Measurements from ENCODE around the gene ZNF362.

The ZNF362 gene

DNA sequence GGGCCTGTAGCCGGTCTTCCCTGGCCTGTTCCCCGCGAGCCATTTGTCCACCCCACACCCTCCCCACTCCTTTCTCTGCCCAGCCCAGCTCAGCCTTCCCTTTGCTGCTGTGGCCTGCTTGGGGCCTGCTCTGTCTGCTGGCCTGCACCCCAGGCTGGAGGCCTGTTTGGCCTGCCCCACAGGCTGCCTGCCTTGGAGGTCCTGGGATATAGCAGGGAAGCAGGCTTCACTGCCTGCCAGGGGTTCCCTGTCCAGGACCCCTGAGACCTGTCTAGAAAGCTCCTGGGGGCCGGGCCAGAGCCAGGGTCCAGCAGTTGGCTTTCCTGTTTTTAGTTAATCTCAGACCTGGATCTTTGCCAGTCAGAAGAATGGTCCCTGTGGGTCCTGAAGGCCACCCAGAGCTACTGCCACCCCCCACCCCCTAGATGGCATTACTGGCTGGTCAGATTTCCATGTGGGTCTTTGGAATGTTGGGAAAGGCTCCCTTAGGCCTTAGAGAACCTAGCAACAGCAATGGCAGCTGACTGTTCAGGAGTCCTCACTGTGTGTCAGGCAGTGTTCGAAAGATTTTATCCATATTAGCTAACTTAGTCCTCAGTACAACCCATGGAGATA, 7.7 kb downstream of the ZNF362 start:
- TF ChIP-seq SPI1 (IDR thresholded peaks at IDR 0.05; ENCODE audit: low read depth, low read length) (no peak), POLR2AphosphoS5 (IDR thresholded peaks at IDR 0.05; ENCODE audit: low read depth, low read length) (no peak), POU2F2 (IDR thresholded peaks at IDR 0.05; ENCODE audit: low read depth, low read length) (no peak)
- DNase-seq (ENCODE audit: insufficient read length, low spot score) (no peak), FAIRE-seq (no peak)

DNA sequence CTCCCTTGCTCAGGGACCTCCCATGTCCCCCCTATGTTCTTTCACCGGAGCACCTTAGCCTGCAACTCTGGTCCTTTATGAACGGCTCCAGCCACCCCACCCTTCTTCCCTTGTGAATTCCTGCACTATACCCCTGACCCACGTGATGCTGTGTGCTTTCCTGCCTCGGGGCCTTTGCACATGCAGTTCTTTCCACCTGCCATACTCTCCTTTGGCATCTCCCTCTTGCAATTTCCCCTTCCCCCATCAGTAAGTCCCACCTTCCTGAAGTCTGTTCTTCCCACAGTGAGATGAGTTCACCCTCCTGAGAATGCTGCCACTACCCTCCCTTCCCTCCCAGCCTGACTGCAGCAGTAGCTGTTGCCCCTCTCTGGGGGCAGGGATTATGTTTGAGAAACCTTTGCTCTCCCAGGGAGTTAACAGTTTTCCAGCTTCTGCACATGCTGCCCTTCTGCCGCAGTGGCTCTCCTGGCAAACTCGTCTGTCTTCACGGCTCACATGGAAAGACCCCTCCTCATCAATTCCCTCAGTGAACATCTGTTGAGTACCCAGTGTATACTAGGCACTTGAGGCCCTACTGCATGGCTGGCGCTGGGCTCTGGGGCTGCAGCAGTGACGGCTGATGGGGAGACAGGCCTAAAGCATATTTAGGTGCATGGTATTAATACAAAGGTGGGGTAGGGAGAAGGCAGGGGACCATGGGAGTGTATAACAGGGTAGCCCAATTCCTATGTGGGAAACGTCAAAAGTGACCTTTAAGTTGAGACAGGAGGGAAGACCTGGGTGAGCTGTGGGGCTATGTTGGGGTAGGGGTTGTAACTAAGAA, 9.7 kb downstream of the ZNF362 start:
- TF ChIP-seq POLR2A (IDR thresholded peaks at IDR 0.05; ENCODE audit: low read depth, low read length) (no peak), SPI1 (IDR thresholded peaks at IDR 0.05; ENCODE audit: low read depth, low read length) (no peak), PAX5 (IDR thresholded peaks at IDR 0.05; ENCODE audit: insufficient read depth, low read length, severe bottlenecking) (no peak)
- DNase-seq (ENCODE audit: insufficient read length, low spot score) (no peak), FAIRE-seq (no peak)

DNA sequence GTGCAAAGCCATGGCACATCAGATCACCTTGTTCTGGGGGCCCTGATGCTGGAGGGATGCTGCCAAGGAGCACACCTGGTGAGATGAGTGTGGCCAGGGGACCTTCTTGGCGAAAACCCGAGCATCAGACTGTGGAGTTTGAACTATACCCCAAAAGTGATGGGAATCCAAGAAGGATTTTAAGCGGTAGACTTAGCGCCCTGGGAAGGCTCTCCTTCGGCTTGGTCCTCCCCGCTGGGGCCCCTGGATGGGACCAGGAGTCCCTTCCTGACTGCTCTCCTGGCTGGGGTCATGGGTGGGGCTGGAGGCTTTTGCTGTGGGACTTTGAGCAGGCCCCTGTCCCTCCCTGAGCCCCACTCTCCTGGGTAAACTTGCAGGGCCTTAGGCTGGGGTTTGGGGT, 10.5 kb downstream of the ZNF362 start:
- DNase-seq (ENCODE audit: insufficient read length, low spot score), result no peak
- FAIRE-seq, result no peak
- TF ChIP-seq PAX5 (IDR thresholded peaks at IDR 0.05; ENCODE audit: insufficient read depth, low read length, severe bottlenecking) (no peak), TAF1 (IDR thresholded peaks at IDR 0.05; ENCODE audit: low read depth, low read length) (no peak), POU2F2 (IDR thresholded peaks at IDR 0.05; ENCODE audit: low read depth, low read length) (no peak), POLR2A (IDR thresholded peaks at IDR 0.05; ENCODE audit: low read depth, low read length) (no peak), SPI1 (IDR thresholded peaks at IDR 0.05; ENCODE audit: low read depth, low read length) (no peak), POLR2AphosphoS5 (IDR thresholded peaks at IDR 0.05; ENCODE audit: low read depth, low read length) (no peak)

DNA sequence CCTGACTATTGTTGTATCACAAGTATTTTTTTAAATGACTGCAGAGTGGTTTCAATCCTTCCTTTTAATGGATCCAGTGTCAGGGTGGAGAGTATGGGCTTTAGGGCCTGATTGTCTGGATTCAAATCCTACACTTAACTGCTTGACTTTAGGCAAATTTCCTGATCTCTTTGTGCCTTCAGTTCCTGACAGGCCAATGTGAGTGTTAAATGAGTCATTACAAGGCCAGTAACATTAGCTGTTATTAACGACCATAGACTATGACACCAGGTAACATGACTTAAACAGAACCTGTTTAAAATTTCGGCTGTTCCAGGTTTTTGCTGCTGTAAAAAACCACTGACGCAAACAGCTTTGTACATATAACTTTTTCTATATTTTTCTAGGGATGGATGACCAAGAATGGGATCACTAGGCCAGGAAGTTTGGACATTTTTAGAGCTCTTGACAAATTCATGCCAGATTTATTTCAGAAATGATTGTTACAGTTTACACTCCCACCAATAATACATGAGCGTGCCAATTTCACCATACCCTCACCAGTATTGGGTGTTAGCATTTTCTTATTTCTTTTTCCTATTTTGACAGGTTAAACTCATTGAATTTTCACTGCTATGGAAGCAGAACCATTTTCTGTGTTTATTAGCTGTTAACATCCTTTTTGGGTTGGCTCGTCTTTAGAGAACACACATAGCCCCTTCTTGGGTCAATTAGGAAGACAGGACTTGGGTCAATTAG, 11.3 kb downstream of the ZNF362 start:
- FAIRE-seq, result no peak
- DNase-seq (ENCODE audit: insufficient read length, low spot score), result no peak
- TF ChIP-seq POLR2AphosphoS5 (IDR thresholded peaks at IDR 0.05; ENCODE audit: low read depth, low read length), result no peak
- TF ChIP-seq POLR2A (IDR thresholded peaks at IDR 0.05; ENCODE audit: low read depth, low read length), result no peak
- TF ChIP-seq SPI1 (IDR thresholded peaks at IDR 0.05; ENCODE audit: low read depth, low read length), result no peak
- TF ChIP-seq POU2F2 (IDR thresholded peaks at IDR 0.05; ENCODE audit: low read depth, low read length), result no peak
- no peak for TF ChIP-seq TAF1 (IDR thresholded peaks at IDR 0.05; ENCODE audit: low read depth, low read length)
- no peak for TF ChIP-seq PAX5 (IDR thresholded peaks at IDR 0.05; ENCODE audit: insufficient read depth, low read length, severe bottlenecking)

DNA sequence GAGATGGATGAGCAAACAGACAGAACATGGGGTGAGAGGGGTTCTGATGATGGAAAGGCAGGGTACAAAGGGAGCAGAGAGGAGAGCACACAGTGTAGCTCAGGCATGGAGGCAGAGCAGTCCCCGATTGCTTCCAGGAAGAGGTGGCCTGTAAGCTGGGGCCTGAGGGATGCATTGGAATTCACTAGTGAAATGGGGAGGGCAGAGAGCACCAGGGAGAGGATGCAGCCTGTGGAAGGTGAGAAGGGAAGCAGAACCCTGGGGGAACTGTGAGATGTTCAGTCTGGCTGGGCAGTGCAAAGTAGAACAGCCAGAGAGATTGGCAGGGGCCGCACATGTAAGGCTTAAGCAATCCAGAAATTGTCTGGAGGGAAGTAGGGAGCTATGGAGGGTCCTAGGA, 12.2 kb downstream of the ZNF362 start:
- no peak for TF ChIP-seq POU2F2 (IDR thresholded peaks at IDR 0.05; ENCODE audit: low read depth, low read length)
- TF ChIP-seq PAX5 (IDR thresholded peaks at IDR 0.05; ENCODE audit: insufficient read depth, low read length, severe bottlenecking), result no peak
- TF ChIP-seq POLR2AphosphoS5 (IDR thresholded peaks at IDR 0.05; ENCODE audit: low read depth, low read length), result no peak
- TF ChIP-seq SPI1 (IDR thresholded peaks at IDR 0.05; ENCODE audit: low read depth, low read length), result no peak
- TF ChIP-seq TAF1 (IDR thresholded peaks at IDR 0.05; ENCODE audit: low read depth, low read length), result no peak
- TF ChIP-seq POLR2A (IDR thresholded peaks at IDR 0.05; ENCODE audit: low read depth, low read length), result no peak
- DNase-seq (ENCODE audit: insufficient read length, low spot score) (no peak), FAIRE-seq (no peak)

DNA sequence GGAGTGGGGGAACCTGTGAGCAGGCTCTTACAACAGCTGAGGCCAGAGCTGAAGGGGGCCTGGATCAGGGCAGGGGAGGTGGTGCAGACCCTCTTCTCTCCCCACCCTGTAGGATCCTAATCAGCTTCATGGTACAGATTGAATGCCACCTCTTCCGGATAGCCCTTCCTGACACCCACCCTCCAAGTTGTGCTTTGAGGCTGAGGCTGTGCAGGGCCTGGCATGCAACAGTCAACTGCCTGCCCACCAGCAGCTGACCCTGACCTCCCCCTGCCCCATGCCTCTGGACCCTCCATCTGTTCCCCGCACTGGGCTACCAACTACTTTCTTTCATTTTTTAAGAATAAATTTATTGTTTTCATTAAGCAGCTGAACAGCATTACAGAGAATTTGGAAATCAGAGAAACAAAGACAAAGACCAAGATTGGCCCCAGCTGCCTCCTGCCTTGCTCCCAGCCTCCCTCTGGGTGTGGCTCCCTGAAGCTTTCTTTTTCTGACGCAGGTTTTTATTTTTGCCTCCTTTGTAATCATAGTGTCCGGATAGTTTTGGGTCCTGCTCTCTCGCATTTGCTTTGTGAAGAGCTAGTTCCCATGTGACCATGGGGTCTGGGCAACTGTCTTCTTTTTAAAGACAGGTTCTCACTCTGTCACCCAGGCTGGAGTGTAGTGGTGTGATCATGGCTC, 12.8 kb downstream of the ZNF362 start:
- no peak for TF ChIP-seq POLR2A (IDR thresholded peaks at IDR 0.05; ENCODE audit: low read depth, low read length)
- TF ChIP-seq SPI1 (IDR thresholded peaks at IDR 0.05; ENCODE audit: low read depth, low read length), result no peak
- no peak for TF ChIP-seq TAF1 (IDR thresholded peaks at IDR 0.05; ENCODE audit: low read depth, low read length)
- TF ChIP-seq POLR2AphosphoS5 (IDR thresholded peaks at IDR 0.05; ENCODE audit: low read depth, low read length), result no peak
- TF ChIP-seq POU2F2 (IDR thresholded peaks at IDR 0.05; ENCODE audit: low read depth, low read length), result no peak
- no peak for FAIRE-seq
- no peak for DNase-seq (ENCODE audit: insufficient read length, low spot score)

DNA sequence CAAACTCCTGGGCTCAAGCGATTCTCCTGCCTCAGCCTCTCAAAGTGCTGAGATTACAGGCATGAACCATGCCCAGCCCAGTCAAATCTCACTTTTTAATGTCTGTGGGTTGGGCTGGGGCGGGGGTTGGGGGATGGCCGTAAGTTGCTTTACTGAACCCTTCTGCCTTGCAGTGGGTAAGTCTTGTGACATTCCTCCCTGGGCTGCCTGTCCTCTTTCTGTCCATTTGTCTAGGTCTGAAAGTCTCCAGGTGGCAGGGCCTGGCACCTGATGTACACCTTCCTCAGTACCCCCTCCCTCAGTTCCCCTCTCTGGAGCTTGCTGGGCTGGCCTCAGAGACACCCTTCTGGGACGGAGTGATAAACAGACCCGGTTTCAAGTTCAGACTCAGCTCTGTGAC, 13.3 kb downstream of the ZNF362 start:
- no peak for FAIRE-seq
- TF ChIP-seq SPI1 (IDR thresholded peaks at IDR 0.05; ENCODE audit: low read depth, low read length) (no peak), POLR2A (IDR thresholded peaks at IDR 0.05; ENCODE audit: low read depth, low read length) (no peak), PAX5 (IDR thresholded peaks at IDR 0.05; ENCODE audit: insufficient read depth, low read length, severe bottlenecking) (no peak), POU2F2 (IDR thresholded peaks at IDR 0.05; ENCODE audit: low read depth, low read length) (no peak), POLR2AphosphoS5 (IDR thresholded peaks at IDR 0.05; ENCODE audit: low read depth, low read length) (no peak), TAF1 (IDR thresholded peaks at IDR 0.05; ENCODE audit: low read depth, low read length) (no peak)

DNA sequence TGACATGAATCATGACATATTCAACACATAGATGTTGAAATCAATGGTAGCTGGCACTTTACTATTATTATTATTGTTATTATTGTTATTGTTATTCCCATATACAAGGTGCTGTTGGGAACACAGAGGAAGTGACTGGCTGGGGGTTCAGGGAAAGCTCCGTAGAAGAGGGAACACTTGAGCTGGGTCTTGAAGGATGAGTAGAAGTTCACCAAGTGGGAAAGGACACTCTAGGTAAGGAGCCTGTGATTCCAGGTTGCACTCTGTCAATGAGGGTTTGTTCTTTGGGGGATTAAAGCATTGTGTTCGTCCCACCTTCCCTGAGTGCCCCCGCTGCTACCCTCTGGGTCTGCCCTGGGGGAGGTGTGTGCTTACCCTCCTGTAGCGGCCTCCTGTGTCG, 14.1 kb downstream of the ZNF362 start:
- FAIRE-seq, result no peak
- TF ChIP-seq PAX5 (IDR thresholded peaks at IDR 0.05; ENCODE audit: insufficient read depth, low read length, severe bottlenecking), result no peak
- no peak for TF ChIP-seq POU2F2 (IDR thresholded peaks at IDR 0.05; ENCODE audit: low read depth, low read length)
- TF ChIP-seq POLR2A (IDR thresholded peaks at IDR 0.05; ENCODE audit: low read depth, low read length), result no peak
- no peak for TF ChIP-seq TAF1 (IDR thresholded peaks at IDR 0.05; ENCODE audit: low read depth, low read length)
- TF ChIP-seq SPI1 (IDR thresholded peaks at IDR 0.05; ENCODE audit: low read depth, low read length), result no peak
- no peak for TF ChIP-seq POLR2AphosphoS5 (IDR thresholded peaks at IDR 0.05; ENCODE audit: low read depth, low read length)
- DNase-seq (ENCODE audit: insufficient read length, low spot score), result no peak

More for the DNA sequence above, 13.3 kb downstream of the ZNF362 start:
- DNase-seq (ENCODE audit: insufficient read length, low spot score), result no peak
